SK-N-SH treated with all-trans-retinoic acid at 6 μM for 48 hours (cell line): Measurements from ENCODE around the gene LPP.

ENCODE experiments used
- ARNTL ChIP-seq: fragments of 450-650 bp; formaldehyde crosslinking; IDR thresholded peaks from 2 replicates; pipeline ENCODE4 v1.5.0; 2020; ENCODE audit warnings: low read depth, mild to moderate bottlenecking, moderate library complexity, borderline replicate concordance
- BACH2 ChIP-seq: fragments of 250-450 bp; sonication (Bioruptor Pico); IDR thresholded peaks from 2 replicates; pipeline ENCODE4 v1.9.0; 2021; ENCODE audit warnings: mild to moderate bottlenecking, borderline replicate concordance
- CSDC2 ChIP-seq: fragments of 250-450 bp; sonication (Bioruptor Pico); IDR thresholded peaks from 2 replicates; pipeline ENCODE4 v1.5.0; 2020; ENCODE audit warnings: mild to moderate bottlenecking, moderate library complexity
- ESRRG ChIP-seq: fragments of 250-450 bp; sonication (Bioruptor Pico); IDR thresholded peaks from 2 replicates; pipeline ENCODE4 v1.6.1; 2021; ENCODE audit warnings: mild to moderate bottlenecking
- ISL1 ChIP-seq: fragments of 250-450 bp; sonication (Bioruptor Pico); IDR thresholded peaks from 2 replicates; pipeline ENCODE4 v2.1.2; 2022; ENCODE audit warnings: mild to moderate bottlenecking, moderate library complexity
- OSR1 ChIP-seq: fragments of 250-450 bp; sonication (Bioruptor Pico); IDR thresholded peaks from 2 replicates; pipeline ENCODE4 v1.8.0; 2022; ENCODE audit warnings: moderate library complexity, mild to moderate bottlenecking, inconsistent platforms
- PPARA ChIP-seq: fragments of 250-450 bp; sonication (Bioruptor Pico); IDR thresholded peaks from 2 replicates; pipeline ENCODE4 v1.5.0; 2020; ENCODE audit warnings: mild to moderate bottlenecking, borderline replicate concordance
- RARB ChIP-seq: fragments of 250-450 bp; sonication (Bioruptor Pico); IDR thresholded peaks from 2 replicates; pipeline ENCODE4 v1.8.0; 2021; ENCODE audit warnings: mild to moderate bottlenecking, moderate library complexity
- TCF4 ChIP-seq: fragments of 250-450 bp; sonication (Bioruptor Pico); IDR thresholded peaks from 2 replicates; pipeline ENCODE4 v1.8.0; 2021; ENCODE audit warnings: mild to moderate bottlenecking, moderate library complexity, borderline replicate concordance
- ZNF8 ChIP-seq: fragments of 450-650 bp; formaldehyde crosslinking; IDR thresholded peaks from 2 replicates; pipeline ENCODE4 v1.5.0; 2020; ENCODE audit warnings: mild to moderate bottlenecking, moderate library complexity
- TF ChIP-seq, protein P1 (sequence below): fragments of 250-450 bp; sonication (Bioruptor Pico); IDR thresholded peaks from 2 replicates; pipeline ENCODE4 v1.8.0; 2020; ENCODE audit warnings: mild to moderate bottlenecking, moderate library complexity, borderline replicate concordance
- TF ChIP-seq, protein P2 (sequence below): fragments of 250-450 bp; sonication (Bioruptor Pico); IDR thresholded peaks from 2 replicates; pipeline ENCODE4 v1.5.1; 2020; ENCODE audit warnings: low read depth, mild to moderate bottlenecking, moderate library complexity

DNA sequence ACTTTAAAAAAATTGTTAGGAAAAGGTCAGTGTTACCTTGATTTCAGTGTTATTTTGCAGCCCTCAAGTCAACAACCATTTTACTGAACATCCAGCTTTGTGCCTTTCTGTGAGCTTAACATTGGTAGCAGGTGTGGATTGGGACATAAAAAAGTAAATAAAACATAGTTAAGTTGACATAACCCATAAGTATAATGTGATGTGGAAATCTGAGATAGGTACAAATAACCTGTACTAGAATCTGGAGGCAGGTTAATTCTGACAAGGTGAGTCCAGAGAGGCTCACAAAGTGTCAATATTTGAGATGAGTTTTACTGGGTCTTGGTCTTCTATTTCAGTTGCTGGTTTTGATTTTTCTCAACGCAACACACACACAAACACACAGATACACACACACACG, 151.3 kb downstream of the LPP start:
- TF ChIP-seq CSDC2 (CRISPR knock-in tag), result no peak
- TF ChIP-seq, protein P1, sequence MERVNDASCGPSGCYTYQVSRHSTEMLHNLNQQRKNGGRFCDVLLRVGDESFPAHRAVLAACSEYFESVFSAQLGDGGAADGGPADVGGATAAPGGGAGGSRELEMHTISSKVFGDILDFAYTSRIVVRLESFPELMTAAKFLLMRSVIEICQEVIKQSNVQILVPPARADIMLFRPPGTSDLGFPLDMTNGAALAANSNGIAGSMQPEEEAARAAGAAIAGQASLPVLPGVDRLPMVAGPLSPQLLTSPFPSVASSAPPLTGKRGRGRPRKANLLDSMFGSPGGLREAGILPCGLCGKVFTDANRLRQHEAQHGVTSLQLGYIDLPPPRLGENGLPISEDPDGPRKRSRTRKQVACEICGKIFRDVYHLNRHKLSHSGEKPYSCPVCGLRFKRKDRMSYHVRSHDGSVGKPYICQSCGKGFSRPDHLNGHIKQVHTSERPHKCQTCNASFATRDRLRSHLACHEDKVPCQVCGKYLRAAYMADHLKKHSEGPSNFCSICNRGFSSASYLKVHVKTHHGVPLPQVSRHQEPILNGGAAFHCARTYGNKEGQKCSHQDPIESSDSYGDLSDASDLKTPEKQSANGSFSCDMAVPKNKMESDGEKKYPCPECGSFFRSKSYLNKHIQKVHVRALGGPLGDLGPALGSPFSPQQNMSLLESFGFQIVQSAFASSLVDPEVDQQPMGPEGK (CRISPR knock-in tag), result no peak
- TF ChIP-seq ARNTL, result no peak
- no peak for TF ChIP-seq RARB (CRISPR knock-in tag)
- no peak for TF ChIP-seq ESRRG (CRISPR knock-in tag)
- TF ChIP-seq TCF4 (CRISPR knock-in tag), result no peak
- TF ChIP-seq, protein P2, sequence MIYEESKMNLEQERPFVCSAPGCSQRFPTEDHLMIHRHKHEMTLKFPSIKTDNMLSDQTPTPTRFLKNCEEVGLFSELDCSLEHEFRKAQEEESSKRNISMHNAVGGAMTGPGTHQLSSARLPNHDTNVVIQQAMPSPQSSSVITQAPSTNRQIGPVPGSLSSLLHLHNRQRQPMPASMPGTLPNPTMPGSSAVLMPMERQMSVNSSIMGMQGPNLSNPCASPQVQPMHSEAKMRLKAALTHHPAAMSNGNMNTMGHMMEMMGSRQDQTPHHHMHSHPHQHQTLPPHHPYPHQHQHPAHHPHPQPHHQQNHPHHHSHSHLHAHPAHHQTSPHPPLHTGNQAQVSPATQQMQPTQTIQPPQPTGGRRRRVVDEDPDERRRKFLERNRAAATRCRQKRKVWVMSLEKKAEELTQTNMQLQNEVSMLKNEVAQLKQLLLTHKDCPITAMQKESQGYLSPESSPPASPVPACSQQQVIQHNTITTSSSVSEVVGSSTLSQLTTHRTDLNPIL (CRISPR knock-in tag), result no peak
- TF ChIP-seq PPARA (CRISPR knock-in tag), result no peak
- TF ChIP-seq ZNF8 (CRISPR knock-in tag), result no peak
- TF ChIP-seq ISL1 (CRISPR knock-in tag), result no peak
- no peak for TF ChIP-seq BACH2
- TF ChIP-seq OSR1 (CRISPR knock-in tag), result no peak
